ENCODE measurements around the gene C5orf22.

DNA sequence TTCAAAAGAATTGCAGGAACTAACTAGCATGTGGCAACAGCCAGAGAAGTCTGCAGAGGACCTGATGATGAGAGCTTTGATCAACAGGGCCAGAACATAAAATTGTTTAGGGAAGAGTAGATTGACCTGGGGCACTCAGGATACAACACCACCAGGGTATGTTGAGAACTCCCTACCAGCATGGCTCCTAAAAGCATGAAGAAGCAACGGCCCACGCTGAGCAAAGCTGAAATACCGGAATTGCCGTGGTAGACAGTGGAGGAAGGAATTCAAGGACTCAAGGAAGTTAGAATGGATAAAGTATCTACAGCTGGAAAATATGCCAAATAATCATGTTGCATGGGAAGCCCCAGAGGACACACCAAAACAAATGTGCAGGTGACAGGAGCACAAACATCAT is 31.8 kb upstream of the C5orf22 start:
- TF ChIP-seq, protein P1, sequence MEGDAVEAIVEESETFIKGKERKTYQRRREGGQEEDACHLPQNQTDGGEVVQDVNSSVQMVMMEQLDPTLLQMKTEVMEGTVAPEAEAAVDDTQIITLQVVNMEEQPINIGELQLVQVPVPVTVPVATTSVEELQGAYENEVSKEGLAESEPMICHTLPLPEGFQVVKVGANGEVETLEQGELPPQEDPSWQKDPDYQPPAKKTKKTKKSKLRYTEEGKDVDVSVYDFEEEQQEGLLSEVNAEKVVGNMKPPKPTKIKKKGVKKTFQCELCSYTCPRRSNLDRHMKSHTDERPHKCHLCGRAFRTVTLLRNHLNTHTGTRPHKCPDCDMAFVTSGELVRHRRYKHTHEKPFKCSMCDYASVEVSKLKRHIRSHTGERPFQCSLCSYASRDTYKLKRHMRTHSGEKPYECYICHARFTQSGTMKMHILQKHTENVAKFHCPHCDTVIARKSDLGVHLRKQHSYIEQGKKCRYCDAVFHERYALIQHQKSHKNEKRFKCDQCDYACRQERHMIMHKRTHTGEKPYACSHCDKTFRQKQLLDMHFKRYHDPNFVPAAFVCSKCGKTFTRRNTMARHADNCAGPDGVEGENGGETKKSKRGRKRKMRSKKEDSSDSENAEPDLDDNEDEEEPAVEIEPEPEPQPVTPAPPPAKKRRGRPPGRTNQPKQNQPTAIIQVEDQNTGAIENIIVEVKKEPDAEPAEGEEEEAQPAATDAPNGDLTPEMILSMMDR (IDR thresholded peaks at IDR 0.05), result no peak
- no peak for TF ChIP-seq POLR2A (IDR thresholded peaks at IDR 0.05)
